Stimulated activated CD4-positive, alpha-beta T cell treated with anti-CD3 and anti-CD28 coated beads, Interleukin-12 subunit alpha, Interleukin-12 subunit beta, amount 100 ng/mL, for 48 hours (primary cell): Measurements from ENCODE around the gene RETREG2.

Experiments used
- DNase-seq, 3 donors: peaks; one replicate each; pipeline ENCODE4 v3.0.0-alpha.2; 2020; ENCODE audit warnings: low read depth in 2 of 3, low spot score in 1 of 3

The RETREG2 gene

DNA sequence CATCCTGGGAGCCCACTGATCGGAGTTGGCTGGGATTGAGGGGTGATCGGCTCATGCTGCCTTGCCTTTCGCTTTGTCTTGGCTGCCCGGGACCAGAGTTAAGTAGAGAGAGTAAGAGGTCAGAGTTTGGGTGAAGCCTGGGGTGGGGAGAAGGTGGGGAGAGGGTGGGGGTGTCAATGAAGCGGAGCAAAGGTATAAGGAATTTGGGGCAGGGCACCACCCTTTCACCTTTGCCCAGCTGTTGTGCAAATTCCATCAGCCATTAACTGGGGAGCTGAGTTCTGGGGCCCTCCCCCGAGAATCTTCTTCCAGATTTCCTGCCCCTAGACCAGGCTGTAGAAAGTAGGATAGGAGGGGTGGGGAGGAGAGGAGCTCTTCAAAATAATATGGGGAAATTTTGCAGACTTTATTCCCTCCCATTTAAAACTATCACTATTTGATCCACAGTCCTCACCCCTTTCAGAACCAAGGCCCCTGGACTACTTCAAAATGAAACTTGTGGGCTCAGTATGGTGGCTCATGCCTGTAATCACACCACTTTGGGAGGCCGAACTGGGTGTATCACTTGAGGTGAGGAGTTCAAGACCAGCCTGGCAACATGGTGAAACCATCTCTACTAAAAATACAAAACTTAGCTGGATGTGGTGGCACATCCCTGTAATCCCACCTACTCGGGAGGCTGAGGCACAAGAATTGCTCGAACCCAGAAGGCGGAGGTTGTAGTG is 8.0 kb upstream of the RETREG2 start, which contains the start of gene SLC23A3:
Gene SLC23A3, minus strand, starts transcription at position 100 of the 725 bp plus-strand sequence. Its CDS starts 45 bp downstream, at position 55.
- DNase-seq, result no peak

DNA sequence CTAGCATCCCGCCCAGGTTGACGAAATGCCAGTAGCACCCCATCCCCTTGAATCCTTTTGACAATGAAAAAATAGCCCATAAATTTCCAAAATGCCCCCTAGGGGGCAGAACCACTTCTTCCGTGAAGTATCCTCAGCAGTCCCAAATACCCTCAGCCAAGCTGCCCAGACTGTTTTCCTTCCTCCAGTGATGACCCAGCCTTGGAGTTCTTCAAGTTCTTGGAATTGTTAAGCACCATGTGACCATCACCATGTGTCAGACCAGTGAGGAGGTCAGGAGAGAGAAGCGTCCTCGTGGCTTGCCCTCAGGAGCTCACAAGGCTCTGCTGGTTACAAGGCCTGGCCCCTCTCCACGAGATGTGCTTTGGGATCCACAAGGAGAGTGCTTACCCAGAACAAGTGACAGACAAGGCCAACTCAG is 6.8 kb upstream of the RETREG2 start:
- DNase-seq, result peak in 1 of 3 donors; percentile 30

DNA sequence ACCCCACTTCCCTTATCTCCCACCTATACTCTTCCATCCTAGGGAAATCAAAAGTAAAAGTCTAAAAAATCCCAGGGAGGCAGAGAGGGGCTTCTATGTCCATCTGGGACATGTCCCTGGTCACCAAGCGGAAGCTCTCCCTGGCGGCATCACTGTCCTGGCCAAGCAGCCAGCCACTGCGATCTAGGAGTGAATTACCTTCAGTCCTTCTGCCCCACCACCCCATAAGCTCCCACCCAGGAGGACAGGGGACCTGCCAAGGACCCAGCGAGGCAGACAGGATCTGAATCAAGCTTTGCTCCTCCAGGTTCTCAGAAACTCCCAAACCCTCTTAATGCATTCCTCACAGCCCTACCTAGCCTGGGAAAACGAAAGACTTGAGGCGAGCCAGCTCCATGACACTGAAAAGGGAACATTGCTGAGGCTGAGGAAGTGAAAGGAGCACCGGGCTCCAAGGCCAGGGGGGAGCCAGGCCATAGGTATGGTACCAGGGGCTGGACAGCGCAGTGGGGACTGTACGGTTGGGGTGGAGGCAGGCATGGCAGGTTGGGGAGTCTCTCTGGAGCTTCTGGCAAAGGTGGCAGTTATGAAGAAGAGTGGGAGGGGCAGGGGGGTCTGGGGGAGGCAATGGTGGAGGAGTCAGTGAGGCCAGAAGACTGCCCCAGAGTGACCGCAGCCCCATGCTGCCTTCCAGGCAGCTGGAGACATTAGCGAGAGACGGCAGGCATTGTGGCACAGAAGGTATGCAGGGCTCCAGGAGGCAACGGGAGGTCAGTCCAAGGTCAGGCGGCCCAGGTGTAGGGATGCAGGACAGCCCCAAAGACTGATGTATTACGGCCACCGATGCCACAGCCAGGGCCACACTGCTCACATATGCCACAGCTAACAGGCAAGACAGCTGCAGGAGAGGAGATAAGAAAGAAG is 5.6 kb upstream of the RETREG2 start:
- DNase-seq, result no peak

DNA sequence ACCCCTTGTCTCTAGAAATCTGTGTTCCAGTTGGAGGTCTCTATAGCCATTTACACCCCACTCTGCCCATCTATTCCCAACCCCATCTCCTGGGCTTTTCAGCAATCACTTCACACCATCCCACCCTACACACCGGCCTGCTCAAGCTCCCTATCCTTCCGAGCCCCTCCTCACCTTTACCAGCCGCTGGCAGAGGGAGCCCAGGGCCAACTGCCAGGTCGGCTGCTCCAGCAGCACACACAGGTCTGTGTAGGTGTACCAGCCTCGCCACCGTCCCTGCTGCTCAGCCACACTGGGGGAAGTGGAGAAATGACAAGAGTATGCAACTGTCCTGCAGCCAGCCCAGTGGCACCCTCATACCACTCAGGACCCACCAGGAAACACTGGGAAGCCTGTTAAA is 4.9 kb upstream of the RETREG2 start:
- DNase-seq, result no peak

DNA sequence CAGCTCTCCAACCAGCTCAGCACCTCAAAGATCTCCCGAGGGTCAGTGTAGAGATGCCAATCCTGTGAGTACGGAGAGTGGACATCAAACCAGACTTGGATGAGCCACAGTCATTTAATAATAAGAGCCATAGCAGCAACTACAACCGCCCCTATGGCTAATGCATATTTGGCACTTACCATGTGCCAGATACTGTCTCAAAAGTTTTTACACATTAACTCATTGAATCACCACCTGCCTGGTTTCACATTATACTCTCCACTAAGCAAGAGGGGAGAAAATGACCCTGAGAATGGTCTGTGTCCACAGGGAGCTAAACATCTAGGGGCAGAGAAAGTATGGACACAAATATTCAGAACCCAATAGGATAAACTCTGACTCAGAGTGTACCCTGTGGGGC is 3.9 kb upstream of the RETREG2 start:
- DNase-seq, result no peak

DNA sequence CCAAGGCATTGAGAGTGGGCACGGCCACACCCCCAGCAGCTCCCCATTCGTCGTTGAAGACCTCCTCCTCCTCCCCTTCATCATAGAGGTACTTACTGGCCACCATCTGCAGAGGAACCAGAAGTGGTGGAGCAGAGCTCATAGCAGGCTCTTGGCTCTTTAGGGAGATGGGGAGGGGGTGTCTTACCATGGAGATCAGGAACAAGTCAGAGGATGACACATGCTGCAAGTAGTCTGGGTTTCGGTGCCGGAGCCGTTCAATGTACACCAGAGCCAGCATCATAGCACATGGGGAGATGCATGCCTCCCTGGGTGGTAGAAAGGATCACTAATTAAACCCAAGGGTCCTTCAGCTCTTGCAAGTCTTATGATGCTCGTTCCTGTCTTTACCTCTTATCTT is 3.3 kb upstream of the RETREG2 start:
- DNase-seq, result no peak

DNA sequence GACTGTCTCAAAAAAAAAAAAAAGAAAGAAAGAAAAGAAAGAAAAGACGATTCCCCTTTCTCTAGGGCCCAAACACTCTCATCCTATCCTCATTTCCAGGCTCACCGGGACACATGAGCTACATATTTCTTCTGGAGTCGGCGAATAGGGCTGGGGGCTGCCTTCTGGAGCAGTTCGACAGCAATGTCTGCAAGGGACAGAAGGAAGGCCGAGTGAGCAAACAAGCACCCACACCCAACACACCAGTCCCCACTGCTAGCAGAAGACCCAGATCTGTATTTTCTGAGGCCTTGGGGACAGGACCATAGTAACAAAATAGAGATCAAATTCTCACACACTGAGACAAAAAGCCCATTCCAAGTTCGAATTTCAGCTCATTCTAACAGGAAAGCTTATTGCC is 2.6 kb upstream of the RETREG2 start:
- DNase-seq, result no peak

DNA sequence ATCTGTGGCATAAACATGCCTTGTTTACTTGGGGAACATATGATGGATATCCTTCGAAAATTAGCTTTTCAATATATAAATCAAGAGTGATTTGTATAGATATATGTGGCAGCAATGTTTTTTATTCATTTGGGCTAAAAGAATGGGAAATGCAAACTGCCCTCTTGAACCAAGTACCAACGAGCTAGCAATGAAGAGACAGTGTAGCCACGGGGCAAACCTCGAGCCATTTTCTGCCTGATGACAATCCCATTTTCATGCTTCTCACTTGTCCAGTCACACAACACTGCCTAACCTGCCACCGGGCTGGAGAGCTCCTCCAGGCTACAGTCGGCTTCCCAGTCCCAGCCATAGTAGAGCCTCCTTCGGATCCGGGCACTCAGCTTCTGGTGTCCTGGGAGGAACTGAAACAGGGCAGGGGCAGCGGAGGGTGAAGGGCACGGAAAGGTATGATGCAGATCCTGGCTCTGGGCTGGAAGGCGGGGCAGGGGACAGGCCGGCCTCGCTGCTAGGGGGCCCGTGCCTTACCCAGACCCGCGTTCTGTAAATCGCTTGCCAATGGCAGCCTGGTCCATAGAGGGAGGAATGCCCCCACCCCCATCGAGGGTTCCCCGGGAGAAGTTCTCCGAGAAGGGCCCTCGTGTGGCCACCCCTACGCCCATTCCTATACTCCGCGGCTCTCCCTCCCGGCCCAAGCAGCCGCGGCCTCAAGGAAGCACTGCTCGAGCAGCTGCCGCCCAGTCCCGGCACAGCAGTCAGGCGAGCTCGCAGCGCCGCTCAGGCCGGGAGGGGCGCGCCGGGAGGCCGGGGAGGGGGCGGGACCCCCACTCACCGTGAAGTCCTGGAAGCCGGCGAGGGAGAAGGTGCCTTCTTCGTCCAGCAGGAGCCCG is 1.9 kb upstream of the RETREG2 start:
- DNase-seq, result peak in 1 of 3 donors; percentile 25

DNA sequence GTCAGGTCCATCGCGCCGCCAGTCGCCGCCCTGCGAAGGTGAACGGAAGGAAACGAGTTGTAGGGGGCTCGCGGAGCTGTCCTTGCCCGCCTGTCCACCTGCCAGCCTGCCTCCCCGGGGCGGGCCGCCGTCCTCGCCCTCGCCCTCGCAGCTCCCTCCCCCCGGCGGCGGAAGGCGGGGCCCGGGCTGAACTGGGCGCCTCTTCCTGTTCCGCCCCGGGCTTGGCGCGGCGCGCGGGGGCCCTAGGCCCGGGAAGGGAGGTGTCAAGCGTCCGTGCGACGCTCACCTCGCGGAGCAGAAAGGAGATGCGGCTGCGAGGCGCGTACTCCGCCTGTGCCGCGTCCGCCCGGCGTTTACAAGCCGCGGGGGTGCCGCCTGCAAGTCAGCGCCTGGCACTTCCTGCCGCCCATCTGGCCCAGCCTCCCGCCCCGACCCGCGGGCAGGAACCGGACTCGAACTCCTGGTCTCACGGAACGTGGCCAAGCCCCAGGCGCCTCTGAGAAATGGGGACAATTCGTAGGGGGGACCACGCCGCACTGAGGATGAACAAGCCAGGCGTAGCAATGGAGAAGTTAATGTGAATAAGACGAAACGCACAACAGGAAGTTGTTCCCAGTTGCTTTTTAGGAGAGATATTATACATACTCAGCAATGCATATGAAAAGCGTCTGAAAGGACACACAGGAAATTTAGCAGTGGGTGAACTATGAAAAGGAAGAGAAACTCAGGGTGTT is 1.1 kb upstream of the RETREG2 start, which contains the start of gene CNPPD1:
Gene CNPPD1, minus strand, starts transcription at position 108 of the 734 bp plus-strand sequence. Its CDS starts 97 bp downstream, at position 11.
- peak; percentile 64 to 86 (median 75) for DNase-seq

DNA sequence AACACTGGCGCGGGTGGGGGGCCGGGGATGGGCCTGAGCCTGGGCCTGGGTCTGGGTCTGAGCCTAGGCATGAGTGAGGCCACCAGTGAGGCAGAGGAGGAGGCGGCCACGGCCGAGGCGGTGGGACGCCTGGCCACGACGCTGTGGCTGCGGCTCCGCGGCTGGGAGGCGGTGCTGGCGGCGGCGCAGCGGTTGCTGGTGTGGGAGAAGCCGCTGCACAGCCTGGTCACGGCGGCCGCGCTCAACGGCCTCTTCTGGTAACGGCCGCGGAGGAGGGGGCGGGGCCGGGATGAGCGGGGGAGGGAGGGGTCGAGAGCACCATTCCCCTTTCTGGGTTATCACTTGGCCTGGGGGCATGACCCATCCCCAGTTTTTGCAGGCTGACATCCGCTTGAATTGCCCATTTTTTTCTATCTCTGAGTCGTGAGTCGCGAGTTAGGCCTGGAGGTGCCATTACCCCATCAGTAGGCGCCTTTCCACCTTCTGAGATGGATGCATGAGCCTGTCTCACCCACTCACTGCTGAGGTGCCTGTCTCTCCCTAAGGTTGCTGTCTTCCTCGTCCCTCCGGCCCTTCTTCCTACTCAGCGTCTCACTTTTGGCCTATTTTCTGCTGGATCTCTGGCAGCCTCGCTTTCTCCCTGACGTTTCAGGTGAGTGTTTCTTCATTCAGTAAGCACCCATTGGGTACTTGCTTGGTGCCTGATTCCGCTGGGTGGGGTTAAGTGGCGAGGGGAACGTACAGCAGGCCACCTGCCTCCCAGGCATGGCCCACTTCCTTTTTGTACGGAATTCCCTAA is 501 bp downstream of the RETREG2 start:
- no peak for DNase-seq

DNA sequence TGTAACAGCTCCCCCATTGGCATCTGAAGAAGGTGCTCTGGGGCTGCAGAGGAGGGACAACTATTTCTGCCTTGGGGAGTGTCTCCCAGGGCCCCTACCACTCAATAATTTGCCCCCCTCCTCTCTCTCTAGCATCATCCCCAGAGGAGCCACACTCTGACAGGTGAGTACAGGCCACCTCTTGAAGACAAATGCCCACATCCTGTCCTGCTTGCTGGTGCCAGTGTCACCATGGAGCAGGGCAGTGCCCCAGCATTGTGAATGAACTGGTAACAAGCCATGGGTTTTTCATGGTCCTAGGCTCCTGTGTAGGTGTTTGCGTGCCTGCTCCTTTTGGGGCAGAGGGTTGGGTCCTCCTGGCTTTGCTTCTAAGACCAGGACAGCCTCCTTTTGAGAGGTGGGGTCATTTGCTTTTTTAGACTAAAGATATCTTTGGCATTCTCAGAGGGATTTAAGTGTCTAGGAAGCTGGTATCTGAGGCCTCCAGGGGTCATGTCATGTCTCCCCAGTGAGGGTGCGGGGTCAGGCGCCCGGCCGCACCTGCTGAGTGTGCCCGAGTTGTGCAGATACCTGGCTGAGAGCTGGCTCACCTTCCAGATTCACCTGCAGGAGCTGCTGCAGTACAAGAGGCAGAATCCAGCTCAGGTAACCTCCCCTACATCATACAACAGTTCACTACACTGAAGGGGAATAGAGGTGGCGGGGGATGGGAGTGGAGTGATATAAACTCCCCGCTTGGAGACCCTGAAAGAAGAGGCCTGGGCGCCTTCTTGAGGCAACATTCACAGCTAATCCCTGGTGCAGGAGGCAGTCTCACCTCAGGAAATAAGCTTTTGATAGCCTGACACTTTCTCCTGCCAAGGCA is 1.8 kb downstream of the RETREG2 start:
- DNase-seq, result no peak

DNA sequence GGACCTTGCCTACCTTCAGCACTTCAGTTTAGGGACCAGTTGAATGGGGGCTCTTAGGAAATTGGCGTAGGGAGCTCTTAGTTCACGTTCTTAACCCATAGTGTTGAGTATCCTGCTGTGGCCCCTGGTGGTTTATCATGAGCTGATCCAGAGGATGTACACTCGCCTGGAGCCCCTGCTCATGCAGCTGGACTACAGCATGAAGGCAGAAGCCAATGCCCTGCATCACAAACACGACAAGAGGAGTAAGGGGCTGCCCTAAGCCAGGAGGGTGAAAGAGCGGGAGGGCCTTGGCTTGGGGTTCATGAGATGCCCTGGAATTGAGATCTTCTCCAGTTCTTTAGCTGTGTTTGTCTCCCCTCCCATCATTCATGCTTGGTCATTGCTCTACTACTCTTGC is 2.9 kb downstream of the RETREG2 start:
- no peak for DNase-seq

DNA sequence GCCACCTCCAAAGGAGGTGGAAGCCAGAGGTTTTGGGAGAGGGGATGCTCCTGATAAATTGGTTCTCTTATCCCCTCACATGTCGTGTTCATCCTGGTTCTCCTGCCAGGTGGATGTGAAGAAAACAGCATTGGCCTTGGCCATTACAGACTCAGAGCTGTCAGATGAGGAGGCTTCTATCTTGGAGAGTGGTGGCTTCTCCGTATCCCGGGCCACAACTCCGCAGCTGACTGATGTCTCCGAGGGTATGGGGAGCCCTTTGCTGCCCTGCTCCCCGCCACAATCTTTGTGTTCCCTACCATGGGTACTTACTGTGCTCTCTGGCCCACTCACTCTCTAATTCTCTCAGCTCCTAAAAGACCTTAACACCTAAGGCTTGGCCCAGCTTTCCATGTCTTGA is 3.5 kb downstream of the RETREG2 start:
- DNase-seq, result no peak

DNA sequence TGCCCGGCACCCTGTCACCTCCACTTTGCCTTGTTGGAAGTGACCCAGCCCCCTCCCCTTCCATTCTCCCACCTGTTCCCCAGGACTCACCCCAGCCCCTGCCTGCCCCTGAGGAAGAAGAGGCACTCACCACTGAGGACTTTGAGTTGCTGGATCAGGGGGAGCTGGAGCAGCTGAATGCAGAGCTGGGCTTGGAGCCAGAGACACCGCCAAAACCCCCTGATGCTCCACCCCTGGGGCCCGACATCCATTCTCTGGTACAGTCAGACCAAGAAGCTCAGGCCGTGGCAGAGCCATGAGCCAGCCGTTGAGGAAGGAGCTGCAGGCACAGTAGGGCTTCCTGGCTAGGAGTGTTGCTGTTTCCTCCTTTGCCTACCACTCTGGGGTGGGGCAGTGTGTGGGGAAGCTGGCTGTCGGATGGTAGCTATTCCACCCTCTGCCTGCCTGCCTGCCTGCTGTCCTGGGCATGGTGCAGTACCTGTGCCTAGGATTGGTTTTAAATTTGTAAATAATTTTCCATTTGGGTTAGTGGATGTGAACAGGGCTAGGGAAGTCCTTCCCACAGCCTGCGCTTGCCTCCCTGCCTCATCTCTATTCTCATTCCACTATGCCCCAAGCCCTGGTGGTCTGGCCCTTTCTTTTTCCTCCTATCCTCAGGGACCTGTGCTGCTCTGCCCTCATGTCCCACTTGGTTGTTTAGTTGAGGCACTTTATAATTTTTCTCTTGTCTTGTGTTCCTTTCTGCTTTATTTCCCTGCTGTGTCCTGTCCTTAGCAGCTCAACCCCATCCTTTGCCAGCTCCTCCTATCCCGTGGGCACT is 4.5 kb downstream of the RETREG2 start:
- DNase-seq, result no peak

DNA sequence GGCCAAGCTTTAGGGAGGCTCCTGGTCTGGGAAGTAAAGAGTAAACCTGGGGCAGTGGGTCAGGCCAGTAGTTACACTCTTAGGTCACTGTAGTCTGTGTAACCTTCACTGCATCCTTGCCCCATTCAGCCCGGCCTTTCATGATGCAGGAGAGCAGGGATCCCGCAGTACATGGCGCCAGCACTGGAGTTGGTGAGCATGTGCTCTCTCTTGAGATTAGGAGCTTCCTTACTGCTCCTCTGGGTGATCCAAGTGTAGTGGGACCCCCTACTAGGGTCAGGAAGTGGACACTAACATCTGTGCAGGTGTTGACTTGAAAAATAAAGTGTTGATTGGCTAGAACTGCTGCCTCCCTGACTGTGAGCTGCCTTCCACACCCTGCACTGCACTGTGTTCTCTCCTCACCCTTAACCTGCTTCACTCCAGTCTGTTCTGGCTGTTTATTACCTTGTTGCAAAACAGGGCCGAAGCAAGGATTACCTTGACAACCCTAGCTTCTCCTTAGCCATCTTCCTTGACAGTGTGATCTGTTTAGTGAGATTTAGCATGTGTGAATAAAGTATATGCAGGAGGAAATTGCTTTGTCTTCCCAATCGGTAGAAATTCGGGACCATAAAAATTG is 5.2 kb downstream of the RETREG2 start:
- no peak for DNase-seq

DNA sequence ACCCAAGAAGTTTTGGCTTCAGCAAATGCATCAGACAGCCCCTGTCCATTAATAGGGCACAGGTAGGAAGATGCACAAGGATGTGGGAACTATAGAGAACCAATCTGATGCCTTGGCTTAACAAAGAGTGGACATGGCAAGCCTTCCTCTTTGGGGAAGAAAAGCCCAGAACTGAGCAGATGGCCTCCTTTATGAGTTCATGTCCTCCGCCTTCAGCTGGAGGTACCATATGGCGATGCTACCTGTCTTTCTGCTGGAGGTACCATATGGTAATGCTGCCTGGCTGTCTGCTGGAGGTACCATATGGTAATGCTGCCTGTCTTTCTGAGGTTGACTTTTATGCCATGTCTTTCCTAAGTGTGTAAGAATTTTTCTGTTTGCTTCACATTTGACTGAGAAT is 6.0 kb downstream of the RETREG2 start:
- no peak for DNase-seq

DNA sequence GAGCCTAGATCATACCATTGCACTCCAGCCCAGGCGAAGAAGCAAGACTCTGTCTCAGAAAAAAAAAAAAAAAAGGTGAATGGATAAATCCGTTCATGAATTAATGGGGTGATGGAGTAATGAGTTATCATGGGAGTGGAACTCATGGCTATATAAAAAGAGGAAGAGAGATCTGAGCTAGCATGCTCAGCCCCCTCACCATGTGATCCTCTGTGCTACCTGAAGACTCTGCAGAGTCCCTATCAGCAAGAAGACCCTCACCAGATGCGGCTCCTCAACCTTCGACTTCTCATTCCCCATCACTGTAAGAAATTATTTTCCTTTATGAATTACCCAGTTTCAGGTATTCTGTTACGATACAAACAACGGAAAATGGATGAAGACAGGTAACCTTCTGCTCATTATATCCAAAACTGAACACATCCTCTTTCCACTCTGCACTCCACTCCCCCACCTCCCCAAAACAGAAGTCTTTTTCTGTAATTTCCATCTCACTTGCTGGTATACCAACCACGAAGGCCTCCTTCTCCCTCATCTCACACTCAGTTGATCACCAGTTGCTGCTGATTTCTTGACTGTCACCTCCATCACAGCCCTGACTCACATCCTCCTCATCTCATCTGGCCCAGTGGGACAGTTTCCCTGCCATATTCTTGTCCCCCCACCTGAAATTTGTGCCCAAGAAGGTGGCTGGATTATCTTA is 8.8 kb downstream of the RETREG2 start:
- DNase-seq, result peak in 2 of 3 donors; percentile 25 to 30
